Colonic mucosa (tissue), 4 donors: ENCODE measurements around the gene ITGA6. TPM values are rescaled to one million over a fixed set of nuclear protein-coding genes. Genes with fewer than 3 reads are reported as not detected.

Experiments used
- DNase-seq: peaks from one replicate; pipeline ENCODE4 v3.0.0-alpha.2; 2020
- H3K27ac ChIP-seq: fragments of 200-600 bp; one replicate; pipeline ENCODE4 v1.8.0; 2021
- H3K27me3 ChIP-seq: fragments of 200-600 bp; one replicate; pipeline ENCODE4 v1.8.0; 2021
- H3K36me3 ChIP-seq: fragments of 200-600 bp; one replicate; pipeline ENCODE4 v1.8.0; 2021
- H3K4me1 ChIP-seq: fragments of 200-600 bp; one replicate; pipeline ENCODE4 v1.8.0; 2021; ENCODE audit warnings: mild to moderate bottlenecking
- H3K4me3 ChIP-seq: fragments of 200-600 bp; one replicate; pipeline ENCODE4 v1.8.0; 2021
- H3K9ac ChIP-seq, 2 donors: one replicate each; pipeline ENCODE4 v1.7.0; 2013; ENCODE audit warnings: control low read depth in 2 of 2, low read depth in 2 of 2, low read length in 2 of 2
- H3K9me3 ChIP-seq: fragments of 200-600 bp; one replicate; pipeline ENCODE4 v1.8.0; 2021
- CTCF ChIP-seq: fragments of 200-600 bp; IDR thresholded peaks from one replicate; pipeline ENCODE4 v1.8.0; 2022; ENCODE audit warnings: antibody characterized with exemption, mild to moderate bottlenecking
- intact Hi-C: fragments of 100-400 bp; cut with DNase I; formaldehyde crosslinking; loops from one replicate; pipeline ENCODE4 v1.14.1; 2022
- total RNA-seq, 2 donors: library from RNA; stranded (reverse); fragmentation: NEBNext Ultra II Directional in 1 of 2; extraction: Animal tissue kit (Norgen Biotek cat#: 25700) in 1 of 2; gene quantifications; one replicate each; pipeline ENCODE4 v1.2.1, GENCODE V29; 2021
- donor health status: healthy.
- donor health status: DM: no; HTN: no; CAD: no.
- donor health status: DM: no; HTN: no; CAD: no.

ITGA6 gene
- total RNA-seq, 2 donors from 2014 or later = 174 to 186 TPM

GRCh38 chr2:172399765-172400164 is 27.6 kb upstream of the ITGA6 start:
- H3K9ac ChIP-seq = no peak overlapping the region
- intact Hi-C loops = no loop called here
- no peak for DNase-seq

GRCh38 chr2:172402198-172402597 is 25.2 kb upstream of the ITGA6 start:
- Histone ChIP-seq H3K9ac (no peak overlapping the region), H3K36me3 (no peaks in the 10 kb centered on the region), H3K27me3 (no peaks in the 10 kb centered on the region), H3K9me3 (no peaks in the 10 kb centered on the region), H3K4me1 (no peaks in the 10 kb centered on the region), H3K4me3 (no peak overlapping the region), H3K27ac (no peak overlapping the region)
- no peak for TF ChIP-seq CTCF
- intact Hi-C loops = no loop called here
- no peak for DNase-seq

More at GRCh38 chr2:172399765-172400164, 27.6 kb upstream of the ITGA6 start:
- H3K9me3 ChIP-seq = no peaks in the 10 kb centered on the region
- no peaks in the 10 kb centered on the region for H3K36me3 ChIP-seq
- H3K4me1 ChIP-seq = no peaks in the 10 kb centered on the region
- no peak overlapping the region for H3K27ac ChIP-seq
- no peak for TF ChIP-seq CTCF
- no peaks in the 10 kb centered on the region for H3K27me3 ChIP-seq
- H3K4me3 ChIP-seq = no peak overlapping the region

GRCh38 chr2:172403402-172403801 is 24.0 kb upstream of the ITGA6 start:
- no peaks in the 10 kb centered on the region for H3K4me1 ChIP-seq
- no peak for TF ChIP-seq CTCF
- intact Hi-C loops = no loop called here
- no peaks in the 10 kb centered on the region for H3K36me3 ChIP-seq
- no peaks in the 10 kb centered on the region for H3K9me3 ChIP-seq
- no peak overlapping the region for H3K4me3 ChIP-seq
- no peak overlapping the region for H3K27ac ChIP-seq
- H3K27me3 ChIP-seq = no peaks in the 10 kb centered on the region
- no peak for DNase-seq
- no peak overlapping the region for H3K9ac ChIP-seq

GRCh38 chr2:172403881-172404468 is 23.4 kb upstream of the ITGA6 start:
- intact Hi-C loops = no loop called here
- no peaks in the 10 kb centered on the region for H3K9me3 ChIP-seq
- no peak for TF ChIP-seq CTCF
- no peaks in the 10 kb centered on the region for H3K36me3 ChIP-seq
- no peaks in the 10 kb centered on the region for H3K4me1 ChIP-seq
- H3K27ac ChIP-seq = no peak overlapping the region
- H3K27me3 ChIP-seq = no peaks in the 10 kb centered on the region
- no peak overlapping the region for H3K9ac ChIP-seq
- no peak overlapping the region for H3K4me3 ChIP-seq
- DNase-seq = no peak

- intact Hi-C loops = no loop called here
- no peaks in the 10 kb centered on the region for H3K27me3 ChIP-seq
- H3K9ac ChIP-seq = no peak overlapping the region
- no peak for DNase-seq
- no peak for TF ChIP-seq CTCF
- no peaks in the 10 kb centered on the region for H3K4me1 ChIP-seq
- no peak overlapping the region for H3K4me3 ChIP-seq
- no peaks in the 10 kb centered on the region for H3K36me3 ChIP-seq
- no peaks in the 10 kb centered on the region for H3K9me3 ChIP-seq
- H3K27ac ChIP-seq = no peak overlapping the region
Observed at GRCh38 chr2:172404824-172405223, 22.6 kb upstream of the ITGA6 start.
